RCC 7860 (cell line): ENCODE measurements around the gene MAG.
"Not testable (repeated sequence)": the region's sequence is repeated elsewhere in the genome, so short reads cannot be mapped to it uniquely, and the experiment has no call there.

Experiments
- DNase-seq: peaks from one replicate; pipeline ENCODE4 v3.0.0-alpha.2; 2015; ENCODE audit warnings: low spot score
- FAIRE-seq: peaks from 2 replicates; lab custom pipeline; 2012; peaks lifted over from hg19 to GRCh38; lab: Jason Lieb, UNC

MAG gene

GRCh38 chr19:35357867-35358573 lies 66.1 kb downstream of the MAG start, which contains the start of gene FFAR3:
TSS of gene FFAR3 (plus strand) at chr19:35358460. CDS start at chr19:35358891, 431 bp downstream.
- no peak for DNase-seq
- no peak for FAIRE-seq

- FAIRE-seq, DNase-seq: not testable (repeated sequence)
These were observed 66.9 kb downstream of the MAG start for GRCh38 chr19:35358834-35359233.

- FAIRE-seq, DNase-seq: not testable (repeated sequence)
These were observed 67.4 kb downstream of the MAG start for GRCh38 chr19:35359395-35359794.

GRCh38 chr19:35360081-35360480 lies 68.1 kb downstream of the MAG start:
- DNase-seq, FAIRE-seq: not testable (repeated sequence)

- DNase-seq (no peak), FAIRE-seq (no peak)
These were observed 69.0 kb downstream of the MAG start for GRCh38 chr19:35360880-35361420.

- DNase-seq (no peak), FAIRE-seq (no peak)
These were observed 70.5 kb downstream of the MAG start for GRCh38 chr19:35362261-35363000.

GRCh38 chr19:35363001-35363590 lies 71.1 kb downstream of the MAG start:
- FAIRE-seq = no peak
- no peak for DNase-seq
